Measurements from ENCODE around the gene U2AF1L4.

The U2AF1L4 gene

GRCh38 chr19:35716801-35717664 lies 28.2 kb downstream of the U2AF1L4 start:
- Histone ChIP-seq H3K4me3 (ENCODE audit: low read length) (peak overlapping the region; percentile 74), H3K27ac (ENCODE audit: low read length) (no peak overlapping the region), H3K36me3 (ENCODE audit: control insufficient read depth, insufficient read depth, low read length) (peaks cover 12% of the 10 kb centered on the region), H3K27me3 (ENCODE audit: control insufficient read depth, insufficient read depth, low read length) (no peaks in the 10 kb centered on the region), H3K4me1 (ENCODE audit: control insufficient read depth, insufficient read depth, low read length) (peaks cover 8% of the 10 kb centered on the region), H3K9me3 (ENCODE audit: control insufficient read depth, insufficient read depth, low read length) (no peaks in the 10 kb centered on the region)
- peak; percentile 93 for DNase-seq (ENCODE audit: low read depth, low spot score)
- no CpG with 5 or more reads among the region's 77 CpGs for WGBS (ENCODE audit: insufficient coverage, insufficient read length)

DNA sequence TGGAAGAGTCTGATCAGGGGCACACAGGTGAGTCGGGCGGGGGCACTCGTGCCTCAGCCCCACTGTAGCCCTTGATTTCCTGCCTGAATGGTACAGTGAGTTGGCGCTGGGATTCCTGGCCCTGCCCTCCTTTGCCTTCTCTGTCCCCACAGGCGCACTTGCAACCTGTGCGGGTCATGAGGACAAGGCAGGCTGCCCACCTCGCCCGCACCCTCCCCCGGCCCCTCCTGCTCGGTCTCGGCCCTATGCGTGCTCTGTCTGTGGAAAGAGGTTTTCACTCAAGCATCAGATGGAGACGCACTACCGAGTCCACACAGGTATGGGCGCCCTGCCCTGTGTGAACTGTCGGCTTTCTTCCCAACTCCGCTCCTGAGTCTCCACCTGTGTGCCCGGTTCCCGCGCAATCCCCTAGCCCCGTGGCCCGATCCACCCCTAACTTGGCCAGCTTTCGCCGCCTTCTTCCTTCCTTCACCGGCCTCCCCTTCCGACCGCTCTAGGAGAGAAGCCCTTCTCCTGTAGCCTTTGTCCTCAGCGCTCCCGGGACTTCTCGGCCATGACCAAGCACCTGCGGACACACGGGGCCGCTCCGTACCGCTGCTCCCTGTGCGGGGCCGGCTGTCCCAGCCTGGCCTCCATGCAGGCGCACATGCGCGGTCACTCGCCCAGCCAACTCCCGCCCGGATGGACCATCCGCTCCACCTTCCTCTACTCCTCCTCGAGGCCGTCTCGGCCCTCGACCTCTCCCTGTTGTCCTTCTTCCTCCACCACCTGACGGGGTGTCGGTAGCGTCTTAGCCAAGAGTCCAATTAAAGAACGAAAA lies 29.0 kb downstream of the U2AF1L4 start:
- Histone ChIP-seq H3K4me1 (ENCODE audit: control insufficient read depth, insufficient read depth, low read length) (peaks cover 8% of the 10 kb centered on the region), H3K4me3 (ENCODE audit: low read length) (peak overlapping the region; percentile 74; the same call in 1 of the 2 replicates), H3K36me3 (ENCODE audit: control insufficient read depth, insufficient read depth, low read length) (peaks cover 8% of the 10 kb centered on the region; the same call in 1 of the 2 replicates), H3K27ac (ENCODE audit: low read length) (no peak overlapping the region), H3K9me3 (ENCODE audit: control insufficient read depth, insufficient read depth, low read length) (no peaks in the 10 kb centered on the region), H3K27me3 (ENCODE audit: control insufficient read depth, insufficient read depth, low read length) (no peaks in the 10 kb centered on the region)
- DNase-seq (ENCODE audit: low read depth, low spot score), result no peak
- no CpG with 5 or more reads among the region's 52 CpGs for WGBS (ENCODE audit: insufficient coverage, insufficient read length)

- Histone ChIP-seq H3K4me1 (ENCODE audit: control insufficient read depth, insufficient read depth, low read length) (peaks cover 8% of the 10 kb centered on the region), H3K27me3 (ENCODE audit: control insufficient read depth, insufficient read depth, low read length) (no peaks in the 10 kb centered on the region), H3K36me3 (ENCODE audit: control insufficient read depth, insufficient read depth, low read length) (peaks cover 4% of the 10 kb centered on the region; the same call in 1 of the 2 replicates), H3K27ac (ENCODE audit: low read length) (no peak overlapping the region), H3K9me3 (ENCODE audit: control insufficient read depth, insufficient read depth, low read length) (no peaks in the 10 kb centered on the region), H3K4me3 (ENCODE audit: low read length) (no peak overlapping the region)
- DNase-seq (ENCODE audit: low read depth, low spot score), result no peak
- no CpG with 5 or more reads among the region's 7 CpGs for WGBS (ENCODE audit: insufficient coverage, insufficient read length)
Observed at GRCh38 chr19:35715355-35715809, 29.8 kb downstream of the U2AF1L4 start.

DNA sequence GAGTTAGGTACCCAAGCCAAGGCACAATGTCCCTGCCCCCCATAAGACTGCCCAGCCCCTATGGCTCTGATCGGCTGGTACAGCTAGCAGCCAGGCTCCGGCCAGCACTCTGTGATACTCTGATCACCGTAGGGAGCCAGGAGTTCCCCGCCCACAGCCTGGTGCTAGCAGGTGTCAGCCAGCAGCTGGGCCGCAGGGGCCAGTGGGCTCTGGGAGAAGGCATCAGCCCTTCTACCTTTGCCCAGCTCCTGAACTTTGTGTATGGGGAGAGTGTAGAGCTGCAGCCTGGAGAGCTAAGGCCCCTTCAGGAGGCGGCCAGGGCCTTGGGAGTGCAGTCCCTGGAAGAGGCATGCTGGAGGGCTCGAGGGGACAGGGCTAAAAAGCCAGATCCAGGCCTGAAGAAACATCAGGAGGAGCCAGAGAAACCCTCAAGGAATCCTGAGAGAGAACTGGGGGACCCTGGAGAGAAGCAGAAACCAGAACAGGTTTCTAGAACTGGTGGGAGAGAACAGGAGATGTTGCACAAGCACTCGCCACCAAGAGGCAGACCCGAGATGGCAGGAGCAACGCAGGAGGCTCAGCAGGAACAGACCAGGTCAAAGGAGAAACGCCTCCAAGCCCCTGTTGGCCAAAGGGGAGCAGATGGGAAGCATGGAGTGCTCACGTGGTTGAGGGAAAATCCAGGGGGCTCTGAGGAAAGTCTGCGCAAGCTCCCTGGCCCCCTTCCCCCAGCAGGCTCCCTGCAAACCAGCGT lies 30.4 kb downstream of the U2AF1L4 start:
- no CpG with 5 or more reads among the region's 14 CpGs for WGBS (ENCODE audit: insufficient coverage, insufficient read length)
- DNase-seq (ENCODE audit: low read depth, low spot score), result no peak
- Histone ChIP-seq H3K4me1 (ENCODE audit: control insufficient read depth, insufficient read depth, low read length) (peaks cover 8% of the 10 kb centered on the region), H3K27ac (ENCODE audit: low read length) (no peak overlapping the region), H3K4me3 (ENCODE audit: low read length) (no peak overlapping the region), H3K36me3 (ENCODE audit: control insufficient read depth, insufficient read depth, low read length) (peaks cover under 1% of the 10 kb centered on the region; the same call in 1 of the 2 replicates), H3K27me3 (ENCODE audit: control insufficient read depth, insufficient read depth, low read length) (no peaks in the 10 kb centered on the region), H3K9me3 (ENCODE audit: control insufficient read depth, insufficient read depth, low read length) (no peaks in the 10 kb centered on the region)

- no peak for DNase-seq (ENCODE audit: low read depth, low spot score)
- WGBS (ENCODE audit: insufficient coverage, insufficient read length), result no CpG with 5 or more reads among the region's 12 CpGs
- H3K36me3 ChIP-seq (ENCODE audit: control insufficient read depth, insufficient read depth, low read length), result no peaks in the 10 kb centered on the region
- peaks cover 8% of the 10 kb centered on the region for H3K4me1 ChIP-seq (ENCODE audit: control insufficient read depth, insufficient read depth, low read length)
- H3K4me3 ChIP-seq (ENCODE audit: low read length), result no peak overlapping the region
- no peak overlapping the region for H3K27ac ChIP-seq (ENCODE audit: low read length)
- no peaks in the 10 kb centered on the region for H3K9me3 ChIP-seq (ENCODE audit: control insufficient read depth, insufficient read depth, low read length)
- H3K27me3 ChIP-seq (ENCODE audit: control insufficient read depth, insufficient read depth, low read length), result no peaks in the 10 kb centered on the region
Observed at GRCh38 chr19:35713904-35714495, 31.2 kb downstream of the U2AF1L4 start.

GRCh38 chr19:35713506-35713850 lies 31.7 kb downstream of the U2AF1L4 start:
- Histone ChIP-seq H3K9me3 (ENCODE audit: control insufficient read depth, insufficient read depth, low read length) (no peaks in the 10 kb centered on the region), H3K4me3 (ENCODE audit: low read length) (no peak overlapping the region), H3K27ac (ENCODE audit: low read length) (no peak overlapping the region), H3K36me3 (ENCODE audit: control insufficient read depth, insufficient read depth, low read length) (no peaks in the 10 kb centered on the region), H3K4me1 (ENCODE audit: control insufficient read depth, insufficient read depth, low read length) (peaks cover 8% of the 10 kb centered on the region), H3K27me3 (ENCODE audit: control insufficient read depth, insufficient read depth, low read length) (no peaks in the 10 kb centered on the region)
- no peak for DNase-seq (ENCODE audit: low read depth, low spot score)
- no CpG with 5 or more reads among the region's 2 CpGs for WGBS (ENCODE audit: insufficient coverage, insufficient read length)

DNA sequence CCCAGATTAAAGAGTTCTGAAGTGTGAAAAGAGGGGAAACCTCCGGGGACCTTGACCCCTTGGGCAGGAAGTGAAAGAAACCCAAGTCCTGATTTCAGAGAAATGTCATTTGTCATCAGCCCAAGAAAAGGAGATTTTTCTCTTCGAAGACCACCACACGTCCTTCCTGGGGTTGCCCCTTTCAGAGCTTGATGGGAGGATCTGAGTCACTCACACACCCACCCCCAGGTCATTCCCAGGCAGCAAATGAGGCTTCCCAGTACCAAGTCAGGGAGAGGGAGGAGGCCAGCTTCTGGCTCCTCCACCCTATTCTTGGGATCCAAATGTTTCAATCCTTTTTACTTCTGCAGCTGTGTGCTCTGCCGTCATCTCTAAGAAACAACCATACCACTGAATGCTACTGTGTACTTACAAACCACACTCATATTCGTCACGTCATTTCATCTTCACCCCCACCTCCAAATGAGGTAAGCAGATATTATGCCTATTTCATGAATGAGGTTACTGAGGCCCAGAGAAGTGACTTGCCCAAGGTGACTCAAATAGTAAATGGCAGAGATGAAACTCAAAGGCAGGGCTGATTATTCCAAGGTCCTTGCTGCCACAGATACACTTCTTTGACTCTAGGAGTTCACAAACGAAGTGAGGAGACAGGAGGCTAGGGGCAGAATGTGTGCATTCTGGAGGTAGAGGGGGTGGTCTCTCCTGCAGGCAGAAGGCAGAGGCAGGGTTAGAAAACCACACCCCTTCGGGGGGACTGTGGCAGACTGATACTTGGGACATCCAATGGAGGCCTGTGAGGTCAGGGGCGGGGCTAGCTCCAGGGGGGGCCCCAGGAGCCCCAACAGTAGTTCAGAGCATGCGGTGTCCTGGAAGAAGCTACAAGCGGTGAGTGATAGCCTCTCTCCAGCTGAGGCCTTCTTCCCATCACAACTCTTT lies 32.4 kb downstream of the U2AF1L4 start:
- no CpG with 5 or more reads among the region's 11 CpGs for WGBS (ENCODE audit: insufficient coverage, insufficient read length)
- no peaks in the 10 kb centered on the region for H3K27me3 ChIP-seq (ENCODE audit: control insufficient read depth, insufficient read depth, low read length)
- H3K27ac ChIP-seq (ENCODE audit: low read length), result no peak overlapping the region
- DNase-seq (ENCODE audit: low read depth, low spot score), result no peak
- no peaks in the 10 kb centered on the region for H3K9me3 ChIP-seq (ENCODE audit: control insufficient read depth, insufficient read depth, low read length)
- H3K4me3 ChIP-seq (ENCODE audit: low read length), result no peak overlapping the region
- H3K36me3 ChIP-seq (ENCODE audit: control insufficient read depth, insufficient read depth, low read length), result no peaks in the 10 kb centered on the region
- H3K4me1 ChIP-seq (ENCODE audit: control insufficient read depth, insufficient read depth, low read length), result peaks cover 8% of the 10 kb centered on the region

DNA sequence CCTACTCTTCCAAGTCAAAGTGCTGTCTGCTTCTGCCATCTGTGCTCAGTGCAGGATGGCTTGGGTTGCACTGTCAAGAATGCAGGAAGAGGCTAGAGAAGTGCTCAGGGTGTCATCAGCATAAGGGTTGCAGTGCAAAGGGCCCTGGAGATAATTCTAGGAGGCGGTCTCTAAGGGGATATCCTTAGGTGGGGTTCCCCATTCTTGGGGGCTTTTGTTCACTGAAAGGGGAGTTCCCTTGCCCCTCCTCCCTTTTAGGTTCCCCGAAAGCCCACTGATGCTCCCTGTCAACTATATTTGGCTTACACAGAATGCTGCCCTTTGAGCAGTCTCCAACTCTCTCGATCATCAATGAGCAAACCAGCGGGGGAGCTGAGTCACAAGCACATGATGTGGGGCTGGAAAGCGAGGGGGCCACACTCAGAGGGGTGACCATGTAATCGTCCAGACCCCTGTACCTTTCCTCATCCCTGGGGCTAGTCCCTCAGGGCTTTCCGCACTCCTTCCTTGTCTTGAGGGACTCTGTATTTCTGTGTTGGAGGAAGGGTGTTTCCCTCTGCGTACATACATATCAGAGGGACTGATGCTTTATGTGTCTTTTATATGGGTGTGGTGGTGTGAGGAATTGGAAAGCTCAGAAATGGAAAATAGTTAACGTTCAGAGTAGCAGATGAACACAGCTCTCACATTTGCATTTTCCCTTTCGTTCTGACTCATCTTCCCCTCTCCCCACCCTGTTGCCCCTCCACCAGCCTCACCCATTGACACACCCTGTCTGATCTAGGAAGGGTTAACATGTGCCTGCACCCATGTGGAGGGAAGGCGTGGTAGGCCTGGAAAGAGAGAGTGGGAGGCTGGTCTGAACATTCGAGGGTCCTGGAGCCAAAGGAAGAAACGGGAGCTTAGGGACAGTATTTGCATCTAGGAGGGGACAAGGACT lies 34.2 kb downstream of the U2AF1L4 start:
- Histone ChIP-seq H3K4me3 (ENCODE audit: low read length) (no peak overlapping the region), H3K4me1 (ENCODE audit: control insufficient read depth, insufficient read depth, low read length) (peaks cover 8% of the 10 kb centered on the region), H3K27me3 (ENCODE audit: control insufficient read depth, insufficient read depth, low read length) (no peaks in the 10 kb centered on the region), H3K36me3 (ENCODE audit: control insufficient read depth, insufficient read depth, low read length) (no peaks in the 10 kb centered on the region), H3K9me3 (ENCODE audit: control insufficient read depth, insufficient read depth, low read length) (no peaks in the 10 kb centered on the region), H3K27ac (ENCODE audit: low read length) (no peak overlapping the region)
- no peak for DNase-seq (ENCODE audit: low read depth, low spot score)
- no CpG with 5 or more reads among the region's 13 CpGs for WGBS (ENCODE audit: insufficient coverage, insufficient read length)
